GM23338 (cell line): Measurements from ENCODE around the gene GRIK2. TPM values are rescaled to one million over a fixed set of nuclear protein-coding genes. Genes with fewer than 3 reads are reported as not detected.

Experiments used
- ATAC-seq: fragments of 200-7000 bp; cut with Tn5 transposase; 3 replicates; pipeline ENCODE4 v1.9.1; 2020
- DNase-seq: peaks from one replicate; pipeline ENCODE4 v3.0.0-alpha.2; 2015; ENCODE audit warnings: low spot score
- H2AFZ ChIP-seq: fragments of 200-600 bp; sonication (generic); 2 replicates; pipeline ENCODE4 v1.8.0; 2016; ENCODE audit warnings: antibody characterized with exemption, mild to moderate bottlenecking, moderate library complexity
- H3F3A ChIP-seq: fragments of 200-600 bp; sonication (generic); replicated peaks from 2 replicates; pipeline ENCODE4 v1.8.0; 2017; ENCODE audit warnings: antibody characterized with exemption, mixed run types, low read depth
- H3K27ac ChIP-seq: fragments of 200-600 bp; sonication (generic); 2 replicates; pipeline ENCODE4 v1.6.1; 2016; ENCODE audit warnings: low read depth
- H3K27me3 ChIP-seq: fragments of 200-600 bp; sonication (generic); 2 replicates; pipeline ENCODE4 v1.8.0; 2016; ENCODE audit warnings: mild to moderate bottlenecking, mixed run types, moderate library complexity; ENCODE audit not compliant: insufficient read depth
- H3K36me3 ChIP-seq: fragments of 200-600 bp; sonication (generic); 2 replicates; pipeline ENCODE4 v1.8.0; 2016; ENCODE audit warnings: mild to moderate bottlenecking; ENCODE audit not compliant: insufficient read depth
- H3K4me1 ChIP-seq: fragments of 200-600 bp; sonication (generic); 2 replicates; pipeline ENCODE4 v1.8.0; 2016; ENCODE audit warnings: mild to moderate bottlenecking, moderate library complexity; ENCODE audit not compliant: insufficient read depth
- H3K4me2 ChIP-seq: fragments of 200-600 bp; sonication (generic); 2 replicates; pipeline ENCODE4 v1.7.1; 2017; ENCODE audit warnings: mixed run types
- H3K4me3 ChIP-seq: fragments of 200-600 bp; sonication (generic); 2 replicates; pipeline ENCODE4 v1.6.1; 2016; ENCODE audit warnings: mixed run types
- H3K79me2 ChIP-seq: fragments of 200-600 bp; sonication (generic); replicated peaks from 2 replicates; pipeline ENCODE4 v1.8.0; 2017; ENCODE audit warnings: mild to moderate bottlenecking; ENCODE audit not compliant: insufficient read depth
- H3K9me2 ChIP-seq: fragments of 200-600 bp; sonication (generic); 2 replicates; pipeline ENCODE4 v1.8.0; 2017; ENCODE audit not compliant: insufficient read depth
- H4K20me1 ChIP-seq: fragments of 200-600 bp; sonication (generic); replicated peaks from 2 replicates; pipeline ENCODE4 v1.8.0; 2017; ENCODE audit warnings: mild to moderate bottlenecking; ENCODE audit not compliant: insufficient read depth
- H3K27ac Mint-ChIP-seq: 2 replicates; pipeline ENCODE4 v1.8.0; 2020; ENCODE audit warnings: inconsistent platforms, mild to moderate bottlenecking, moderate library complexity, mixed read lengths
- H3K27me3 Mint-ChIP-seq: 3 replicates; pipeline ENCODE4 v1.8.0; 2022; ENCODE audit warnings: low read depth, mild to moderate bottlenecking, moderate library complexity, mixed read lengths, inconsistent platforms; ENCODE audit not compliant: insufficient read depth, poor library complexity
- H3K36me3 Mint-ChIP-seq: 3 replicates; pipeline ENCODE4 v1.8.0; 2021; ENCODE audit warnings: low read depth, mild to moderate bottlenecking, inconsistent platforms, moderate library complexity, mixed read lengths
- H3K4me1 Mint-ChIP-seq: 3 replicates; pipeline ENCODE4 v1.8.0; 2020; ENCODE audit warnings: mild to moderate bottlenecking, inconsistent platforms, mixed read lengths
- H3K4me3 Mint-ChIP-seq: 3 replicates; pipeline ENCODE4 v1.8.0; 2021; ENCODE audit warnings: moderate library complexity, mild to moderate bottlenecking, inconsistent platforms, mixed read lengths
- H3K9me3 Mint-ChIP-seq: 3 replicates; pipeline ENCODE4 v1.8.0; 2020; ENCODE audit warnings: moderate library complexity, mild to moderate bottlenecking, inconsistent platforms, mixed read lengths
- CREB1 ChIP-seq: fragments of 250-450 bp; sonication (Bioruptor Pico); IDR thresholded peaks from 2 replicates; pipeline ENCODE4 v1.5.0; 2020; ENCODE audit warnings: low read depth, mild to moderate bottlenecking, moderate library complexity
- ETS1 ChIP-seq: IDR thresholded peaks from 2 replicates; pipeline ENCODE4 v1.6.1; 2016; ENCODE audit warnings: antibody characterized with exemption
- EZH2 ChIP-seq: fragments of 200-600 bp; sonication (generic); IDR thresholded peaks from one replicate; pipeline ENCODE4 v1.8.0; 2017; ENCODE audit warnings: antibody characterized with exemption, mild to moderate bottlenecking, low read depth; ENCODE audit not compliant: unreplicated experiment
- EZH2phosphoT487 ChIP-seq: fragments of 200-600 bp; sonication (generic); IDR thresholded peaks from one replicate; pipeline ENCODE4 v1.8.1; 2018; ENCODE audit warnings: antibody characterized with exemption; ENCODE audit not compliant: unreplicated experiment
- NANOG ChIP-seq: IDR thresholded peaks from 2 replicates; pipeline ENCODE4 v1.6.1; 2016; ENCODE audit warnings: antibody characterized with exemption, borderline replicate concordance
- POLR2AphosphoS5 ChIP-seq: IDR thresholded peaks from 2 replicates; pipeline ENCODE4 v1.6.1; 2016; ENCODE audit warnings: antibody characterized with exemption, low read depth
- REST ChIP-seq: IDR thresholded peaks from one replicate; pipeline ENCODE4 v1.6.1; 2018; ENCODE audit warnings: antibody characterized with exemption; ENCODE audit not compliant: unreplicated experiment
- ZNF462 ChIP-seq: fragments of 250-450 bp; sonication (Bioruptor Pico); IDR thresholded peaks from 2 replicates; pipeline ENCODE4 v1.5.0; 2020; ENCODE audit warnings: mild to moderate bottlenecking, moderate library complexity
- polyA plus RNA-seq: library from polyadenylated mRNA; unstranded; fragments of >200 nt; fragmentation: Nextera tagmentation; extraction: Ambion mirVana; gene quantifications from 2 replicates; pipeline ENCODE4 v1.2.1, GENCODE V29; 2016
- total RNA-seq: library from RNA; depleted of rRNA; stranded (reverse); fragments of >200 nt; shearing (Covaris generic); gene quantifications from 2 replicates; pipeline ENCODE4 v1.2.3, GENCODE V29; 2014

The GRIK2 gene
- total and polyA plus RNA-seq, 2 experiments from 2014 or later = 0.73 to 3.0 TPM

- no peak overlapping the region for H3K27ac ChIP-seq
- H2AFZ ChIP-seq = no peak overlapping the region
- Mint-ChIP-seq H3K36me3 (no peaks in the 10 kb centered on the region), H3K4me3 (no peak overlapping the region), H3K4me1 (peaks cover 21% of the 10 kb centered on the region), H3K27ac (no peak overlapping the region), H3K9me3 (no peaks in the 10 kb centered on the region), H3K27me3 (peaks cover 2% of the 10 kb centered on the region)
- no peak overlapping the region for H3K4me3 ChIP-seq
- no peaks in the 10 kb centered on the region for H3K36me3 ChIP-seq
- ATAC-seq = no peak
- peaks cover 23% of the 10 kb centered on the region for H3K4me1 ChIP-seq
- no peaks in the 10 kb centered on the region for H3F3A ChIP-seq
- no peaks in the 10 kb centered on the region for H3K27me3 ChIP-seq
- H3K4me2 ChIP-seq = no peak overlapping the region
- H4K20me1 ChIP-seq = no peaks in the 10 kb centered on the region
- H3K79me2 ChIP-seq = no peaks in the 10 kb centered on the region
- TF ChIP-seq NANOG (no peak), POLR2AphosphoS5 (no peak), CREB1 (CRISPR knock-in tag) (no peak)
- DNase-seq = no peak
- H3K9me2 ChIP-seq = no peaks in the 10 kb centered on the region
Measured at GRCh38 chr6:101851911-101852310, 458.4 kb downstream of the GRIK2 start.

GRCh38 chr6:101853231-101854085 lies 459.9 kb downstream of the GRIK2 start:
- no peak overlapping the region for H3K4me3 Mint-ChIP-seq
- H3K36me3 Mint-ChIP-seq = no peaks in the 10 kb centered on the region
- Histone ChIP-seq H4K20me1 (no peaks in the 10 kb centered on the region), H2AFZ (no peak overlapping the region), H3K4me2 (no peak overlapping the region), H3K79me2 (no peaks in the 10 kb centered on the region), H3F3A (no peaks in the 10 kb centered on the region), H3K36me3 (no peaks in the 10 kb centered on the region), H3K4me3 (no peak overlapping the region), H3K4me1 (peaks cover 8% of the 10 kb centered on the region; the same call in 1 of the 2 replicates), H3K9me2 (no peaks in the 10 kb centered on the region), H3K27ac (no peak overlapping the region), H3K27me3 (no peaks in the 10 kb centered on the region)
- peaks cover 9% of the 10 kb centered on the region for H3K4me1 Mint-ChIP-seq
- no peak for ATAC-seq
- no peak overlapping the region for H3K27ac Mint-ChIP-seq
- no peak for DNase-seq
- H3K9me3 Mint-ChIP-seq = no peaks in the 10 kb centered on the region
- no peaks in the 10 kb centered on the region for H3K27me3 Mint-ChIP-seq
- no peak for TF ChIP-seq EZH2
- TF ChIP-seq EZH2phosphoT487 = no peak
- no peak for TF ChIP-seq REST
- no peak for TF ChIP-seq ZNF462 (CRISPR knock-in tag)
- no peak for TF ChIP-seq CREB1 (CRISPR knock-in tag)
- TF ChIP-seq ETS1 = no peak
